Measurements from ENCODE around the gene TLE1.
"Not testable (repeated sequence)": the region's sequence is repeated elsewhere in the genome, so short reads cannot be mapped to it uniquely, and the experiment has no call there.

The TLE1 gene

DNA sequence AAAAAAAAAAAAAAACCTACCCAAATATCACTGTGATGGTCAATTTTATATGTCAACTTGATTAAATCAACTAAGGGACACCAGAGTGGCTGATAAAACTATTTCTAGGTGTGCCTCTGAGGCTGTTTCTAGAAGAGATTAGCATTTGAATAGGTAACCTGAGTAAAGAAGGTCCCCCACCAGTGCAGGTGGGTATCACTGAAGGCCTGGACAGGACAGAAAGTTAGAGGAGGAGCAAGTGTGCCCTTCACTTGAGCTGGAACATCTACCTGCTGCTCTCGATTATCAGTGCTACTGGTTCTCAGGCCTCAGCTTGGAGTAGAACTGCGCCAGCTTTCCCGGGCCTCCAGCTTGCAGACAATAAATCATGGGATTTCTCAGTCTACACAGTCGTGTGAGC is 88.7 kb downstream of the TLE1 start:
- Histone ChIP-seq H3K4me3 (ENCODE audit: low read depth, low read length) (no peak overlapping the region), H3K4me1 (ENCODE audit: control insufficient read depth, insufficient read depth, low read length, unreplicated experiment) (peaks cover 15% of the 10 kb centered on the region), H2AFZ (ENCODE audit: low read length, unreplicated experiment) (no peak overlapping the region), H3K36me3 (ENCODE audit: insufficient read depth, low read length) (peaks cover 3% of the 10 kb centered on the region; the same call in 1 of the 2 replicates), H3K27ac (ENCODE audit: low read depth, low read length) (no peak overlapping the region), H3K79me2 (ENCODE audit: control insufficient read depth, insufficient read depth, low read length, unreplicated experiment) (no peaks in the 10 kb centered on the region), H3K27me3 (ENCODE audit: insufficient read depth, low read length) (no peaks in the 10 kb centered on the region)

DNA sequence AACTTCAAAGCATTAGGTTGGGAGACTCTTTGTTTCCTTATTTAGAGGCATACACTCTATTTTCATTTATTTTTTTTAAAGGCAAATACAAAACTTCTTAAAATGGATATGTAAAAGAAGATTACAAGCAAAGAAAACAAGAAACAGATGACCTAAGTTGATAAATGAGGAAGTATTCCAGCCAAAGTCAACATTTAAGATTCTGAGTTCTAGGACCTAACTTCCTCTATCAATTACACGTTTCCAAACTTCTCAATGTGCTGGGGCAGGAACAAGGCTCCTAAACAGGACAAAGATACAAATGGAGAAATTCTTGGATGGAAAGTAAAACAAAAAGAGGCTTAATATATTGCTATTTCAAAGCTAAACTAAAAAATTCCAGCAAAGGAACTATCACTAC is 89.5 kb downstream of the TLE1 start:
- Histone ChIP-seq H3K79me2 (ENCODE audit: control insufficient read depth, insufficient read depth, low read length, unreplicated experiment) (no peaks in the 10 kb centered on the region), H3K4me3 (ENCODE audit: low read depth, low read length) (no peak overlapping the region), H2AFZ (ENCODE audit: low read length, unreplicated experiment) (no peak overlapping the region), H3K27ac (ENCODE audit: low read depth, low read length) (no peak overlapping the region), H3K27me3 (ENCODE audit: insufficient read depth, low read length) (no peaks in the 10 kb centered on the region), H3K36me3 (ENCODE audit: insufficient read depth, low read length) (peaks cover 3% of the 10 kb centered on the region; the same call in 1 of the 2 replicates), H3K4me1 (ENCODE audit: control insufficient read depth, insufficient read depth, low read length, unreplicated experiment) (peaks cover 15% of the 10 kb centered on the region)

GRCh38 chr9:81598811-81599210 is 90.5 kb downstream of the TLE1 start:
- Histone ChIP-seq H3K27me3 (ENCODE audit: insufficient read depth, low read length) (no peaks in the 10 kb centered on the region), H3K4me3 (ENCODE audit: low read depth, low read length) (no peak overlapping the region), H3K27ac (ENCODE audit: low read depth, low read length) (no peak overlapping the region), H3K4me1 (ENCODE audit: control insufficient read depth, insufficient read depth, low read length, unreplicated experiment) (peaks cover 15% of the 10 kb centered on the region), H3K79me2 (ENCODE audit: control insufficient read depth, insufficient read depth, low read length, unreplicated experiment) (no peaks in the 10 kb centered on the region), H3K36me3 (ENCODE audit: insufficient read depth, low read length) (peaks cover 3% of the 10 kb centered on the region; the same call in 1 of the 2 replicates), H2AFZ (ENCODE audit: low read length, unreplicated experiment) (no peak overlapping the region)

GRCh38 chr9:81598123-81598497 is 91.2 kb downstream of the TLE1 start:
- peaks cover 3% of the 10 kb centered on the region; the same call in 1 of the 2 replicates for H3K36me3 ChIP-seq (ENCODE audit: insufficient read depth, low read length)
- peaks cover 15% of the 10 kb centered on the region for H3K4me1 ChIP-seq (ENCODE audit: control insufficient read depth, insufficient read depth, low read length, unreplicated experiment)
- H3K79me2 ChIP-seq (ENCODE audit: control insufficient read depth, insufficient read depth, low read length, unreplicated experiment) = no peaks in the 10 kb centered on the region
- H3K4me3 ChIP-seq (ENCODE audit: low read depth, low read length) = no peak overlapping the region
- no peaks in the 10 kb centered on the region for H3K27me3 ChIP-seq (ENCODE audit: insufficient read depth, low read length)
- H2AFZ ChIP-seq (ENCODE audit: low read length, unreplicated experiment) = no peak overlapping the region
- H3K27ac ChIP-seq (ENCODE audit: low read depth, low read length) = no peak overlapping the region

GRCh38 chr9:81597419-81598122 is 91.8 kb downstream of the TLE1 start:
- Histone ChIP-seq H2AFZ (ENCODE audit: low read length, unreplicated experiment) (no peak overlapping the region), H3K4me1 (ENCODE audit: control insufficient read depth, insufficient read depth, low read length, unreplicated experiment) (peaks cover 15% of the 10 kb centered on the region), H3K27me3 (ENCODE audit: insufficient read depth, low read length) (no peaks in the 10 kb centered on the region), H3K27ac (ENCODE audit: low read depth, low read length) (no peak overlapping the region), H3K79me2 (ENCODE audit: control insufficient read depth, insufficient read depth, low read length, unreplicated experiment) (no peaks in the 10 kb centered on the region), H3K4me3 (ENCODE audit: low read depth, low read length) (no peak overlapping the region), H3K36me3 (ENCODE audit: insufficient read depth, low read length) (peaks cover 3% of the 10 kb centered on the region; the same call in 1 of the 2 replicates)

- Histone ChIP-seq H2AFZ (ENCODE audit: low read length, unreplicated experiment) (no peak overlapping the region), H3K27ac (ENCODE audit: low read depth, low read length) (no peak overlapping the region), H3K79me2 (ENCODE audit: control insufficient read depth, insufficient read depth, low read length, unreplicated experiment) (no peaks in the 10 kb centered on the region), H3K36me3 (ENCODE audit: insufficient read depth, low read length) (peaks cover 3% of the 10 kb centered on the region; the same call in 1 of the 2 replicates), H3K27me3 (ENCODE audit: insufficient read depth, low read length) (no peaks in the 10 kb centered on the region), H3K4me1 (ENCODE audit: control insufficient read depth, insufficient read depth, low read length, unreplicated experiment) (peaks cover 13% of the 10 kb centered on the region), H3K4me3 (ENCODE audit: low read depth, low read length) (no peak overlapping the region)
Measured at GRCh38 chr9:81596679-81597418, 92.5 kb downstream of the TLE1 start.

GRCh38 chr9:81595887-81596543 is 93.3 kb downstream of the TLE1 start:
- H3K4me3 ChIP-seq (ENCODE audit: low read depth, low read length) = no peak overlapping the region
- H3K27me3 ChIP-seq (ENCODE audit: insufficient read depth, low read length) = no peaks in the 10 kb centered on the region
- H3K36me3 ChIP-seq (ENCODE audit: insufficient read depth, low read length) = peaks cover 3% of the 10 kb centered on the region; the same call in 1 of the 2 replicates
- no peak overlapping the region for H3K27ac ChIP-seq (ENCODE audit: low read depth, low read length)
- peaks cover 9% of the 10 kb centered on the region for H3K4me1 ChIP-seq (ENCODE audit: control insufficient read depth, insufficient read depth, low read length, unreplicated experiment)
- no peak overlapping the region for H2AFZ ChIP-seq (ENCODE audit: low read length, unreplicated experiment)
- no peaks in the 10 kb centered on the region for H3K79me2 ChIP-seq (ENCODE audit: control insufficient read depth, insufficient read depth, low read length, unreplicated experiment)

- not testable (repeated sequence) for H2AFZ ChIP-seq (ENCODE audit: low read length, unreplicated experiment); H3K27me3 ChIP-seq (ENCODE audit: insufficient read depth, low read length); H3K27ac ChIP-seq (ENCODE audit: low read depth, low read length); H3K36me3 ChIP-seq (ENCODE audit: insufficient read depth, low read length); H3K79me2 ChIP-seq (ENCODE audit: control insufficient read depth, insufficient read depth, low read length, unreplicated experiment); H3K4me3 ChIP-seq (ENCODE audit: low read depth, low read length); H3K4me1 ChIP-seq (ENCODE audit: control insufficient read depth, insufficient read depth, low read length, unreplicated experiment)
Measured at GRCh38 chr9:81595293-81595692, 94.1 kb downstream of the TLE1 start.

- Histone ChIP-seq H3K27me3 (ENCODE audit: insufficient read depth, low read length) (no peaks in the 10 kb centered on the region), H3K4me3 (ENCODE audit: low read depth, low read length) (no peak overlapping the region), H3K27ac (ENCODE audit: low read depth, low read length) (no peak overlapping the region), H2AFZ (ENCODE audit: low read length, unreplicated experiment) (no peak overlapping the region), H3K36me3 (ENCODE audit: insufficient read depth, low read length) (peaks cover 3% of the 10 kb centered on the region; the same call in 1 of the 2 replicates), H3K79me2 (ENCODE audit: control insufficient read depth, insufficient read depth, low read length, unreplicated experiment) (no peaks in the 10 kb centered on the region), H3K4me1 (ENCODE audit: control insufficient read depth, insufficient read depth, low read length, unreplicated experiment) (peaks cover under 1% of the 10 kb centered on the region)
Measured at GRCh38 chr9:81594415-81594814, 94.9 kb downstream of the TLE1 start.

GRCh38 chr9:81592887-81593266 is 96.5 kb downstream of the TLE1 start:
- Histone ChIP-seq H3K27me3 (ENCODE audit: insufficient read depth, low read length) (no peaks in the 10 kb centered on the region), H3K27ac (ENCODE audit: low read depth, low read length) (no peak overlapping the region), H3K4me3 (ENCODE audit: low read depth, low read length) (no peak overlapping the region), H3K4me1 (ENCODE audit: control insufficient read depth, insufficient read depth, low read length, unreplicated experiment) (peaks cover 2% of the 10 kb centered on the region), H2AFZ (ENCODE audit: low read length, unreplicated experiment) (no peak overlapping the region), H3K79me2 (ENCODE audit: control insufficient read depth, insufficient read depth, low read length, unreplicated experiment) (no peaks in the 10 kb centered on the region), H3K36me3 (ENCODE audit: insufficient read depth, low read length) (peaks cover 3% of the 10 kb centered on the region; the same call in 1 of the 2 replicates)

Data from ACC112 (cell line).